HuH-7.5 (cell line): ENCODE data around the gene AMBRA1.

Experiments used
- DNase-seq: peaks from one replicate; pipeline ENCODE4 v3.0.0; 2011; ENCODE audit warnings: low spot score

AMBRA1 gene

DNA sequence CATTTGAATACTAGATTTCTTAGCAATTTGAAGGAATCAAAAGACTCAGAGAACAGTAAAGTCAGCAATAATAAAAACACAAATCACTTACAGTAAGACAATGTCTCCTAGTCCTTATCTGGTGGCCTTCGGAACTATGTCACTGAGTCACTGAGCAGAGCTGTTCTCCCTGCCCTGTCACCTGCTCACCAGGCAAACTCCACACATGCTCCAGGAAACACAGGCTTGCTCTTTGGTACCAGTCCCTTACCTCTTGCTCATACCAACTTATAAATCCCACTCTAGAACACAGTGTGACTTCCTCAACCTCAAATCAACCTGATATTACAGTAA lies 121.2 kb downstream of the AMBRA1 start:
- DNase-seq = no peak

- DNase-seq = no peak
These were observed 121.7 kb downstream of the AMBRA1 start for GRCh38 chr11:46471943-46472661.

DNA sequence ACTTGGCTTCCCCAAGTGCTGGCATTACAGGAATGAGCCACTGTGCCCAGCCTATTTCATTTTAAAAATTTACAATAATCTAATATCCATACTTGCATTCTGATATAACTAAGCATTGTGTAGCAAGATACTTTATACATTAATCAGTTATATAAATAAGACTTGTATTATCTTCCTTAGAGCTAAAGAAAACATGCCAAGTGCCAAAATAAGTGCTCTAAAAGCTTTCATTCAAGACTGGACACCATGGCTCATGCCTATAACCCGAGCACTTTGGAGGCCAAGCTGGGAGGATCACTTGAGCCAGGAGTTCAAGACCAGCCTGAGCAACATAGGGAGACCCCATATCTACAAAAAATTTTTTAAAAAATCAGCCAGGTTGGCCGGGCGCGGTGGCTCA lies 123.9 kb downstream of the AMBRA1 start:
- no peak for DNase-seq

DNA sequence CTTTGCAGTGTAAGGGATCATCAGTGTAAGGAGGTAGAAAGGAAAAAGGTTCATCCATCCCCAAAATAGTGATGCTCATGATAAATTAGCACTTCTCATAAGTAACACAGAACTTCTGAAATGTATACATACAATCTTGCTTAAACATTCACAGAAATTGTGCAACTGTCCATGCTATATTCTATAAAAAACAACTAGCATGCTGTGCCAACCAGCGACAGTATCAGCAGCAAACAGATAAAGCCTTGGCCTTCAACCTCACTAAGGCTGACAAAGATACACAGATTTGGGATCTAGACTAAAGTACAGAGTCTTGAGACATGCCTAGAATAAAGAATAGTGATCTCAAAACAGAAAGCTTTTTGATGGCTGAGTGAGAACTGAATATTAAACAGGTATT lies 128.1 kb downstream of the AMBRA1 start:
- DNase-seq = no peak

- no peak for DNase-seq
These were observed 130.0 kb downstream of the AMBRA1 start for GRCh38 chr11:46463701-46464421.

GRCh38 chr11:46461461-46461927 lies 132.3 kb downstream of the AMBRA1 start:
- DNase-seq = no peak

DNA sequence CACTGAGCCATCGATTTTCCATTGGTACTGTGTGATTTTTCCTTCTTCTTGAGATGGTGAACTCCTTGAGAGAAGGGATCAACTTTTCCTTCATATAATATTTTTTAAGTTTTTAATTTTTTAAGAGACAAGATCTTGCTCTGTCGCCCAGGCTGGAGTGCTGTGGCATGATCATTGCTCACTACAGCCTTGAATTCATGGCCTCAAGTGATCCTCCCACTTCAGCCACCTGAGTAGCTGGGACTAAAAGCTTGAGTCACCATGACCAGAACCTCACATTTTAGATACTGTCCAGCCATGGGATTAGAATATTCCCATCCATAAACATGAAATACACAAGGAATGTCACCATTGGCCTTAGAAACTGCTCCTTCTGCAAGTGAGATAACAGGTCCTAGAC lies 135.3 kb downstream of the AMBRA1 start:
- DNase-seq = no peak

DNA sequence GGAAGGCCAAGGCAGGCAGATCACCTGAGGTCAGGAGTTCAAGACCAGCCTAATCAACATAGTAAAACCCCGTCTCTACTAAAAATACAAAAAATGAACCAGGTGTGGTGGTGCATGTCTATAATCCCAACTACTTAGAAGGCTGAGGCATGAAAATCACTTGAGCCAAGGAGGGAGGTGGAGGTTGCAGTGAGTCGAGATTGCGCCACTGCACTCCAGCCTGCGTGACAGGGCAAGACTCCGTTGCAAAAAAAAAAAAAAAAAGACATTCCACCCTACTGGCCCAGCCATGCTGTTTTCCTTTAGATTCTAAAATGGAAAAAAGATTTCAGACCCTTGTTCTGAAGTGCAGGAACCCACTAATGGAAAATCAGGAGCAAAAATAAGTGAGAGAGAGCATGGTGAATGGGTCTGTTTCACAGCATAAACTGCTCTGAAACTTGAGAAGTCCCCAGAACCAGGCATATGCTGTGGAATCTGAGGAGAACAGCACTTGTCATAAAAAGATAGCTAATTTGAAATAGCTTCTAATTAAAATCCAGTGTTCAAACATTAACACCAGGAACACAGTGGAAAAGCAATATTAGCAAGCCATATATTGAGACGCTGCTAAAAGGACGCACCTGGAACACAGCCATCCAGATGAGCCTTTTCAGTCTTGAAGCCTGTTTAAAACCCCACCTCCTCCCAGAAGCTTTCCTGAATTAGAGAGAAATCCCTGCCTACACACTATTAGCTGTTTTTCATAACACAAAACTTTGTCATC lies 136.0 kb downstream of the AMBRA1 start:
- no peak for DNase-seq

DNA sequence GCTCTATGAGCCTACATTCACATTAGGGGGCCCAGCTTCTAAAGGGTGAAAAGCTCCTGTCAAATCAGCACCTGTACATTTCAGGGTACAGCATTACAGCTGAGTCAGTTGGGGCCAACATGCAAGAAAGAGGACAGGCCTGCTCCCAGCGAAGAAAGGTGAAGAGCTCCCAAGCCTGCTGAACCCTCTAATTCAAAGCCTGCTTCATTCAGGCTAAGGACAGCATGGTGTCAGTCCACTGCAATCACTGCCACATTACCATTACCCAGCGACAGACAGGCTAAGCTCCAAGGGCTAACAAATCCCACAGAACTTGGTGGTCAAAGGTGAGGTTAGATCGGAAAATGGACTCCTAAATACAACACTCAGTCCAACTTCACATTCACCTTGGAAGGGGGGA lies 136.8 kb downstream of the AMBRA1 start:
- DNase-seq = no peak

GRCh38 chr11:46456269-46457001 lies 137.4 kb downstream of the AMBRA1 start:
- DNase-seq = no peak

- DNase-seq = no peak
These were observed 138.0 kb downstream of the AMBRA1 start for GRCh38 chr11:46455834-46456233.

- DNase-seq = no peak
These were observed 140.8 kb downstream of the AMBRA1 start for GRCh38 chr11:46452918-46453517.

DNA sequence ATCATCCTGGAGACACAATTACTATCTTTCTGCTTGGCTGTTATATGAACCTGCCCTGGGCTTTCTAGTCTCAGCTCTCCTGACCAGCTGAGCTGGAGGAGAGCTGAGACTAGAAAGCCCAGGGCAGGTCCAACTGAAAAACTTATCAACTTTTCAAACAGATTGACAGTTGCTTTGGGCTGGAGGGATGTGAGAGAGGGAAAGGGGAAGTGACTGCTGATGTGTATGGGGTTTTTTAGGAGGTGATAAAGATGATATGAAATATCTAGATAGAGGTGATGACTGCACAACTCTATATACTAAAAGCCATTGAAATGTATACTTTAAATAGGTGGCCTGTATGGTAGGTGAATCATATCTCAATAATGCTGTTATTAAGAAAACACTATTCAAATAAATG lies 142.1 kb downstream of the AMBRA1 start:
- DNase-seq = no peak

GRCh38 chr11:46450846-46451477 lies 142.9 kb downstream of the AMBRA1 start:
- DNase-seq = no peak

GRCh38 chr11:46447544-46447943 lies 146.3 kb downstream of the AMBRA1 start:
- DNase-seq = no peak

DNA sequence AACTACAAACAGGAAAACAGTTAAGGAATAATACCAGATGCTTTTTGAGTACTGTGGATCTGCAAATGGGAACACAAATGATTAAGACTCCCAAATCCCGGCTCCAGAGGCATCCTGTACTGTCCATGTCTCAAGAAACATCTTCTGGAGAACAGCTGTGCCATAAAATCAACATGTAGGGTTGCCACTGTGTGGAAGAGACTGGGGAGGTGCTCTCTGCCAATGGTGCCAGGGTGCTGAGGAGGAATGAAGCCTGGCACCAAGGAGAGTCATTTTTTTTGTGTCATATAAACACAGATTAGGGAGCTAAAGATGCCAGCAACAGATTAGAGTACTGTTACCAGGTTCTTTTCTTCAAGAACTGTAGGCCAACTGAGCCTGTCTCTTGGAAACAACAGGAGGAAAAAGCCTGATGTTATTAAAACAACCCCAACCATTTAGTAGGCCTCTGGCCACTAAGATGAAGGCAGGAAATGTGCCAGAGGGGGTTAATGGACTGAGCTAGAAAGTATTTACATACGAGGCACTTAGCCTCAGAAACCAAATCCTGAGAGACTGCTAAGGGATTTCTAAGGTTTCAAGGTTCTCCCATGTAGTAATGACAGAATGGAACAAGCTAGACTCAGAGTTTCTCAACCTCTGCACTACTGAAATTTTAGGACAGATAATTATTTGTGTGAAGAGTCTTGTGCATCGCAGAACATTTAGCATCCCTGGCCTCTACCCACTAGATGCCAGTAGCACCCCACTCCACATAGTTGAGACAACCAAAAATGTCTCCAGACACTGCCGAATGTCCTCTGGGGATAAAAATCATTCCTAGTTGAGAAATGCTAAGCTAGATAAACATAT lies 147.7 kb downstream of the AMBRA1 start:
- DNase-seq = no peak

DNA sequence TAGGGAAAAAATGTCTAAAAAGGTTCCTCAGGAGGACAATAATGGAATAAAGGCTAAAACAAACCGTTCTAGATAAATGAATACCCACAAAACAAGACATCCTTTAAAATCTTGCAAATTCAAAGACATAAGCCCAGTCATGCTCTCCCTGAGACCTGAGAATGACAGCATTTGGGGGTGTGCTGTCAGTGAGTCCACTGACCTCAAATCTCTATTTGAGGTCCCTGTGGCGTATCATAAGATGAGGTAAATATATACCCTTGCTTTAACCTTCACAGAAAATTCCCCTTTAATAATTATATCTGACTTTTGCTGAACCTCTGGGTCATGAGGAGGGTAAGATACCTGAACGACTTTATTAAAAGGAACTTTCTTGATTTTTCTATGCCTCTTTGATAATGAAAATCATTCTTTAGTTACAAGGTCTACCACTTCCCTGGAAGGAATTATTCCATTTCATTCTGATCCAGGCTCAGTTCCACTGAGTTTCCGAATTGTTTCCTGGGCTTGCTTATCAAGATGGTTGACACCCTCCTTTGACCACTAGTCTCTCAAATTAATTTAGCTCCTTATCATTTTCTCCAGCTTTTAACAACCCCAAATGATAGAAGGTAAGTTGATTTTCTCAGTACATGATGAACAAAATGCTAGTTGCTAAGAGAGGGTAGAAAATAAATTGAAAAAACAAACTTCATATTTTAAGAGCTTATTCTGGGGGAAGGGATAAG lies 148.5 kb downstream of the AMBRA1 start:
- DNase-seq = no peak

DNA sequence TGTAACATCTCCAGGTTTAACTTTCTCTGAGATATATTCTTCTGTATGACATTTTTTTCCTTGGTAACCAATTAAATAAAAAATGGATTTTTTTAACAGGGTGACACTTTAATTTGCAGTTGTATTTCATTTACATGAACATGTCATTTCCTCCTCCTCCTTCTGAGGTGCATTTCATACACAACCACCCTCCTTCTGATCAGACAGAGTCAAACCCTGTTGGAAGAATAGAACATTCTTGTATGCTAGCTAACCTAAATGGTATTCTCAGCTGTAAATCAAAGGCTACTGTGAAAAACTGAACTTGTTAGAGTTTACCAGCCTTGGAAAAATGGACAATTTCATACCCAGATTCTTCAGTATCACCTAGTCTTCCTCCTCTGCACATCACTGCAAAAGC lies 149.5 kb downstream of the AMBRA1 start:
- no peak for DNase-seq

- no peak for DNase-seq
These were observed 155.6 kb downstream of the AMBRA1 start for GRCh38 chr11:46438211-46438610.
